Fibroblast of pulmonary artery (primary cell): Measurements from ENCODE around the gene C3orf70.

Experiments used
- DNase-seq: peaks from one replicate; pipeline ENCODE4 v3.0.0-alpha.2; 2010; ENCODE audit warnings: low read depth
- H3K4me3 ChIP-seq: replicated peaks from 2 replicates; pipeline ENCODE4 v1.5.1; 2011; ENCODE audit warnings: low read depth, mild to moderate bottlenecking, control low read depth, low read length, moderate library complexity
- CTCF ChIP-seq: IDR thresholded peaks from 2 replicates; pipeline ENCODE4 v1.5.1; 2011; ENCODE audit warnings: mild to moderate bottlenecking, control low read depth, low read length, inconsistent platforms; ENCODE audit errors: missing control alignments

The C3orf70 gene

GRCh38 chr3:185065059-185065458 lies 87.8 kb downstream of the C3orf70 start:
- no peak overlapping the region for H3K4me3 ChIP-seq
- no peak for TF ChIP-seq CTCF
- DNase-seq, result no peak

GRCh38 chr3:185063431-185063830 lies 89.4 kb downstream of the C3orf70 start:
- H3K4me3 ChIP-seq, result no peak overlapping the region
- no peak for TF ChIP-seq CTCF
- no peak for DNase-seq

- TF ChIP-seq CTCF, result no peak
These were observed 90.7 kb downstream of the C3orf70 start for GRCh38 chr3:185062191-185062590.

GRCh38 chr3:185060655-185061054 lies 92.2 kb downstream of the C3orf70 start:
- DNase-seq, result no peak
- H3K4me3 ChIP-seq, result no peak overlapping the region
- TF ChIP-seq CTCF, result no peak

More at GRCh38 chr3:185062191-185062590, 90.7 kb downstream of the C3orf70 start:
- no peak overlapping the region for H3K4me3 ChIP-seq
- DNase-seq, result no peak

- no peak for DNase-seq
- TF ChIP-seq CTCF, result no peak
- H3K4me3 ChIP-seq, result no peak overlapping the region
These were observed 93.1 kb downstream of the C3orf70 start for GRCh38 chr3:185059766-185060165.

GRCh38 chr3:185058796-185059195 lies 94.1 kb downstream of the C3orf70 start:
- H3K4me3 ChIP-seq, result no peak overlapping the region
- no peak for DNase-seq
- TF ChIP-seq CTCF, result no peak

- no peak for TF ChIP-seq CTCF
- DNase-seq, result no peak
- no peak overlapping the region for H3K4me3 ChIP-seq
These were observed 95.0 kb downstream of the C3orf70 start for GRCh38 chr3:185057829-185058228.
